H1 (cell line): ENCODE results near the gene CPTP. TPM values are rescaled to one million over a fixed set of nuclear protein-coding genes. Genes with fewer than 3 reads are reported as not detected.

Source experiments
- CTCF ChIA-PET: fragments of 300-600 bp; sonication (Branson Sonifier 250); formaldehyde crosslinking; loops from one replicate; lab custom pipeline; 2021; ENCODE audit not compliant: partially characterized antibody; lab: Charles Lee
- POLR2A ChIA-PET: fragments of 300-600 bp; sonication (Branson Sonifier 250); formaldehyde crosslinking; loops from one replicate; lab custom pipeline; 2021; ENCODE audit warnings: inconsistent platforms; ENCODE audit not compliant: partially characterized antibody; lab: Charles Lee
- DNase-seq, 2 experiments: peaks; one replicate each; pipeline versions ENCODE4 v3.0.0 to v3.0.0-alpha.2; 2010 to 2022; ENCODE audit warnings: low spot score in 2 of 2, low read depth in 1 of 2, mixed read lengths in 1 of 2
- FAIRE-seq: peaks from 2 replicates; lab custom pipeline; 2011; peaks lifted over from hg19 to GRCh38; lab: Jason Lieb, UNC
- H2AFZ ChIP-seq: 2 replicates; pipeline ENCODE4 v1.8.1; 2012; ENCODE audit warnings: low read length, inconsistent platforms
- H2AK5ac ChIP-seq: 2 replicates; pipeline ENCODE4 v1.6.1; 2013; ENCODE audit warnings: low read depth, low read length
- H2BK120ac ChIP-seq: replicated peaks from 2 replicates; pipeline ENCODE3; 2013; ENCODE audit warnings: low read depth, low read length, inconsistent platforms
- H2BK12ac ChIP-seq: 2 replicates; pipeline ENCODE4 v1.6.1; 2013; ENCODE audit warnings: low read depth, low read length
- H2BK15ac ChIP-seq: 2 replicates; pipeline ENCODE4 v1.6.1; 2013; ENCODE audit warnings: low read length
- H2BK20ac ChIP-seq: 2 replicates; pipeline ENCODE4 v1.6.1; 2013; ENCODE audit warnings: low read length
- H2BK5ac ChIP-seq: 2 replicates; pipeline ENCODE4 v1.6.1; 2013; ENCODE audit warnings: low read depth, low read length
- H3K14ac ChIP-seq: 2 replicates; pipeline ENCODE4 v1.6.1; 2013; ENCODE audit warnings: inconsistent platforms; ENCODE audit not compliant: insufficient read length
- H3K18ac ChIP-seq: 2 replicates; pipeline ENCODE4 v1.6.1; 2013; ENCODE audit warnings: low read length; ENCODE audit errors: extremely low read depth
- H3K23ac ChIP-seq: 2 replicates; pipeline ENCODE4 v1.6.1; 2013; ENCODE audit warnings: inconsistent platforms; ENCODE audit not compliant: insufficient read length
- H3K23me2 ChIP-seq: 2 replicates; pipeline ENCODE4 v1.6.1; 2013; ENCODE audit warnings: low read depth, low read length
- H3K27ac ChIP-seq: 2 replicates; pipeline ENCODE4 v1.6.1; 2011; ENCODE audit warnings: low read depth, low read length, inconsistent platforms
- H3K27me3 ChIP-seq, 4 experiments: replicated peaks in 1 of 4; 1 replicate in 1 of 4; 2 replicates in 3 of 4; pipeline versions ENCODE4 v1.6.1 to v1.8.1; 2011 to 2013; ENCODE audit warnings: low read length in 3 of 4, mild to moderate bottlenecking in 3 of 4, inconsistent platforms in 2 of 4, mixed read lengths in 2 of 4, moderate library complexity in 1 of 4; ENCODE audit not compliant: control insufficient read depth in 3 of 4, insufficient read depth in 3 of 4; ENCODE audit errors: extremely low read depth in 1 of 4
- H3K36me3 ChIP-seq, 4 experiments: 2 replicates each; pipeline versions ENCODE4 v1.6.1 to v1.8.1; 2011 to 2013; ENCODE audit warnings: mild to moderate bottlenecking in 4 of 4, low read length in 3 of 4, moderate library complexity in 2 of 4, control low read depth in 1 of 4, inconsistent platforms in 1 of 4; ENCODE audit not compliant: insufficient read depth in 4 of 4, control insufficient read depth in 2 of 4
- H3K4ac ChIP-seq: replicated peaks from 2 replicates; pipeline ENCODE3; 2013; ENCODE audit warnings: low read length, low read depth, mixed read lengths, inconsistent platforms; ENCODE audit not compliant: insufficient read length
- H3K4me1 ChIP-seq, 4 experiments: replicated peaks in 1 of 4; 1 replicate in 1 of 4; 2 replicates in 3 of 4; pipeline versions ENCODE4 v1.6.1 to v1.8.1; 2011 to 2013; ENCODE audit warnings: low read length in 3 of 4, inconsistent platforms in 2 of 4, mixed read lengths in 1 of 4; ENCODE audit not compliant: insufficient read depth in 4 of 4, control insufficient read depth in 3 of 4
- H3K4me2 ChIP-seq, 2 experiments: 2 replicates each; pipeline versions ENCODE4 v1.6.1 to v1.8.1; 2011 to 2013; ENCODE audit warnings: low read depth in 2 of 2, low read length in 2 of 2, control low read depth in 1 of 2, inconsistent platforms in 1 of 2, mild to moderate bottlenecking in 1 of 2; ENCODE audit not compliant: insufficient read depth in 1 of 2
- H3K4me3 ChIP-seq, 4 experiments: fragments of 200-600, 300-600 bp in 1 of 4; sonication (generic), shearing (Covaris generic), sonication (Bioruptor Twin) in 1 of 4; 2 replicates each; pipeline versions ENCODE4 v1.5.1 to v1.8.1; 2011 to 2016; ENCODE audit warnings: low read length in 4 of 4, low read depth in 3 of 4, control low read depth in 2 of 4, inconsistent platforms in 2 of 4, mild to moderate bottlenecking in 2 of 4, mixed read lengths in 1 of 4, moderate library complexity in 1 of 4; ENCODE audit not compliant: insufficient read depth in 2 of 4; ENCODE audit errors: extremely low read depth in 1 of 4
- H3K56ac ChIP-seq: replicated peaks from 2 replicates; pipeline ENCODE3; 2013; ENCODE audit warnings: low read depth, mild to moderate bottlenecking, mixed read lengths, low read length, inconsistent platforms; ENCODE audit not compliant: insufficient read length
- H3K79me1 ChIP-seq: 2 replicates; pipeline ENCODE4 v1.6.1; 2013; ENCODE audit warnings: low read depth, low read length, control low read depth
- H3K79me2 ChIP-seq, 2 experiments: 2 replicates each; pipeline versions ENCODE4 v1.6.1 to v1.8.1; 2012 to 2013; ENCODE audit warnings: low read length in 2 of 2, mild to moderate bottlenecking in 2 of 2, inconsistent platforms in 1 of 2; ENCODE audit not compliant: insufficient read depth in 2 of 2, control insufficient read depth in 1 of 2
- H3K9ac ChIP-seq, 4 experiments: replicated peaks in 1 of 4; 1 replicate in 1 of 4; 2 replicates in 3 of 4; pipeline versions ENCODE4 v1.6.1 to v1.8.1; 2011 to 2013; ENCODE audit warnings: low read depth in 3 of 4, low read length in 3 of 4, control low read depth in 2 of 4, mild to moderate bottlenecking in 2 of 4, moderate library complexity in 2 of 4, inconsistent platforms in 1 of 4; ENCODE audit errors: extremely low read depth in 1 of 4
- H3K9me3 ChIP-seq, 2 experiments: 2 replicates each; pipeline versions ENCODE4 v1.6.1 to v1.8.1; 2012 to 2013; ENCODE audit warnings: mild to moderate bottlenecking in 2 of 2, moderate library complexity in 2 of 2, control low read depth in 1 of 2, inconsistent platforms in 1 of 2, low read depth in 1 of 2, low read length in 1 of 2, mixed read lengths in 1 of 2; ENCODE audit not compliant: insufficient read depth in 2 of 2
- H4K20me1 ChIP-seq, 2 experiments: replicated peaks in 1 of 2; 2 replicates each; pipeline versions ENCODE3 to v1.8.1; 2011 to 2013; ENCODE audit warnings: inconsistent platforms in 2 of 2, low read length in 2 of 2, mild to moderate bottlenecking in 1 of 2; ENCODE audit not compliant: insufficient read depth in 2 of 2, control insufficient read depth in 1 of 2
- H4K5ac ChIP-seq: 2 replicates; pipeline ENCODE4 v1.6.1; 2013; ENCODE audit warnings: low read length, low read depth, mixed read lengths, inconsistent platforms; ENCODE audit not compliant: insufficient read length
- H4K8ac ChIP-seq: 2 replicates; pipeline ENCODE4 v1.8.0; 2013; ENCODE audit warnings: mild to moderate bottlenecking, moderate library complexity, low read length, inconsistent platforms; ENCODE audit not compliant: insufficient read depth; ENCODE audit errors: extremely low read depth
- H4K91ac ChIP-seq: replicated peaks from 2 replicates; pipeline ENCODE3; 2013; ENCODE audit warnings: low read length, mixed read lengths, inconsistent platforms; ENCODE audit not compliant: insufficient read length
- CTBP2 ChIP-seq: IDR thresholded peaks from 2 replicates; pipeline ENCODE4 v1.7.0; 2011; ENCODE audit warnings: borderline replicate concordance, mild to moderate bottlenecking, moderate library complexity, mixed read lengths, low read length; ENCODE audit not compliant: insufficient read depth, insufficient read length
- JUN ChIP-seq: IDR thresholded peaks from 2 replicates; pipeline ENCODE4 v1.6.1; 2011; ENCODE audit warnings: low read depth, mild to moderate bottlenecking, improper control_type of control experiment, low read length
- KDM5A ChIP-seq: fragments of 200-600 bp; IDR thresholded peaks from 2 replicates; pipeline ENCODE4 v1.7.1; 2012; ENCODE audit warnings: mild to moderate bottlenecking, low read length, inconsistent platforms, mixed read lengths
- POLR2AphosphoS5 ChIP-seq: IDR thresholded peaks from 2 replicates; pipeline ENCODE4 v1.6.1; 2011; ENCODE audit warnings: low read depth, low read length
- WGBS, 2 experiments: shearing (Covaris generic) in 1 of 2; methylation state at CpG; one replicate each; pipeline versions ENCODE4 v1.1.6 to v1.1.7; 2013 to 2015; ENCODE audit warnings: low lambda C conversion rate in 2 of 2, mixed read lengths in 2 of 2, inconsistent platforms in 1 of 2, low coverage in 1 of 2, missing lambda C conversion rate in 1 of 2; ENCODE audit not compliant: insufficient replicate concordance in 2 of 2, insufficient coverage in 1 of 2, insufficient read length in 1 of 2; ENCODE audit errors: extremely low coverage in 1 of 2, missing lambda C conversion rate in 1 of 2; 5-methylcytosine and 5-hydroxymethylcytosine counted together
- long read RNA-seq, 2 experiments: library from RNA in 1 of 2; library from capped mRNA in 1 of 2; stranded (forward); transcript quantifications; one replicate each; pipeline ENCODE4 v2.0.0, GENCODE V29; 2021; ENCODE audit warnings: inconsistent platforms in 1 of 2
- polyA minus RNA-seq, 3 experiments: library from RNA; depleted of rRNA, polyadenylated mRNA; stranded (reverse); fragments of >200 nt; gene quantifications; 1 replicate in 2 of 3; 2 replicates in 1 of 3; pipeline ENCODE4 v1.2.3, GENCODE V29; 2011
- polyA plus RNA-seq, 7 experiments: library from polyadenylated mRNA; depleted of rRNA in 3 of 7; stranded (reverse) in 5 of 7; unstranded in 2 of 7; fragments of >200 nt in 5 of 7; fragments of 200-250 nt in 2 of 7; gene quantifications; 1 replicate in 5 of 7; 2 replicates in 1 of 7; 4 replicates in 1 of 7; pipeline versions ENCODE4 v1.2.1 to v1.2.3, GENCODE V29; 2011 to 2013; ENCODE audit warnings: missing spikeins in 2 of 7, mixed read lengths in 2 of 7
- total RNA-seq: library from RNA; stranded (reverse); fragmentation: NEBNext Ultra II Directional; extraction: Animal tissue kit (Norgen Biotek cat#: 25700); gene quantifications from 2 replicates; pipeline ENCODE4 v1.2.1, GENCODE V29; 2021
- TF ChIP-seq, protein P1 (sequence below): IDR thresholded peaks from 2 replicates; pipeline ENCODE4 v1.6.1; 2012; ENCODE audit warnings: low read length, inconsistent platforms
- TF ChIP-seq, protein P2 (sequence below): IDR thresholded peaks from 2 replicates; pipeline ENCODE4 v1.6.1; 2012; ENCODE audit warnings: inconsistent platforms

Gene CPTP
- 10.6 and 13.3 TPM in 2 replicates for total RNA-seq
- polyA plus RNA-seq (2011; rRNA removed), result 8.1 and 13.4 TPM in 2 replicates
- 7.0 TPM for polyA plus RNA-seq (2011; cell fraction: cytosol; rRNA removed)
- 8.0 TPM for polyA plus RNA-seq (2011; cell fraction: nucleus; rRNA removed)
- 5.8 to 8.6 TPM (median 8.1 TPM) in 4 replicates for polyA plus RNA-seq (2012, experiment 1 of 2)
- polyA plus RNA-seq (2012, experiment 2 of 2), result 9.5 TPM
- 10.1 TPM for polyA plus RNA-seq (2013, experiment 1 of 2)
- polyA plus RNA-seq (2013, experiment 2 of 2), result 9.7 TPM
- polyA minus RNA-seq (2011; rRNA and poly(A)+ RNA removed), result 2.2 and 3.2 TPM in 2 replicates
- polyA minus RNA-seq (2011; cell fraction: cytosol; rRNA and poly(A)+ RNA removed), result 6.8 TPM
- 11.6 TPM for polyA minus RNA-seq (2011; cell fraction: nucleus; rRNA and poly(A)+ RNA removed)
- long read RNA-seq, experiment 1, partial matches to known transcripts, result 0 of 8 reads
- long read RNA-seq, experiment 1, other reads (novel, unspliced or antisense), result 4 of 8 reads
- long read RNA-seq, experiment 2, result 0 reads

DNA sequence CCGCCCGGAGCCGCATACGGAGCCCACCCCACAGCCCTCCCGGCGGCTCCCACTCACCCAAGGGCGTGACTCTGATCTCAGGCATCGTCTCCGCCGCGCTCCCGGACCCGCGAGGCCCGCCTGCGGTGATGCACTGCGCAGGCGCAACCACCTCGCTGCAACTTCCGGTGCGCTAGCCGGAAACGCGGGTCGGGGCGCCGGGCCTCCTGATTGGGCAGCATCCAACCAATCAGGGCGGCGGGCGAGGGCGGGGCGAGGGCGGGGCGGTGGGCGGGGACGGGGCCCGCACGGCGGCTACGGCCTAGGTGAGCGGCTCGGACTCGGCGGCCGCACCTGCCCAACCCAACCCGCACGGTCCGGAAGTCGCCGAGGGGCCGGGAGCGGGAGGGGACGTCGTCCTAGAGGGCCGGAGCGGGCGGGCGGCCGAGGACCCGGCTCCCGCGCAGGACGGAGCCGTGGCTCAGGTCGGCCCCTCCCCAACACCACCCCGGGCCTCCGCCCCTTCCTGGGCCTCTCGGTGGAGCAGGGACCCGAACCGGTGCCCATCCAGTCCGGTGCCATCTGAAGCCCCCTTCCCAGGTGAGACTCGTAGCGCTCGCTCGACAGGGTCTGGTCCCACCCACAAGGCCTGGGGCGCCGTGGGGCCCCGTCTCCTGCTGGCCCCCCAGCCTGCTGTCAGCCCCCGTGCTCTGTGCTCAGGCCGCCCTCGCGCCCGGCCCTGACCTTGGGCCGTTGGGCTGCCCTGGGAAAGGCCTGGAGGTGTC is at the start of gene CPTP, which contains the start of gene INTS11:
CPTP (plus strand) TSS at position 279 of the 764 bp plus-strand sequence. CDS start 2,109 bp downstream, outside the sequence.
INTS11 (minus strand) TSS at position 137 of the 764 bp plus-strand sequence; CDS start at position 85, 52 bp downstream.
- Histone ChIP-seq H4K91ac (peak within 1 kb of the TSS; percentile 85), H3K4me3 (peak within 1 kb of the TSS; percentile 60 to 100 (median 83)), H3K79me1 (peaks cover 32% of the 10 kb centered on the region), H3K27ac (peak within 1 kb of the TSS; percentile 55; the same call in 1 of the 2 replicates), H3K9me3 (peaks cover 0 to 3% of the 10 kb centered on the region in 2 experiments; a peak in 1 of 4 replicates), H4K20me1 (peaks cover 24 to 39% of the 10 kb centered on the region in 2 experiments), H3K36me3 (peaks cover 0 to 9% (median 3%) of the 10 kb centered on the region in 4 experiments; a peak in 3 of 8 replicates), H3K14ac (no peak within 1 kb of the TSS), H4K8ac (peak within 1 kb of the TSS; percentile 95), H2BK12ac (0 out of 2 replicates have a peak within 1 kb of the TSS, but pooled peaks have one; percentile 9), H2BK20ac (no peak within 1 kb of the TSS), H3K79me2 (peaks cover 12 to 48% of the 10 kb centered on the region in 2 experiments; a peak in 3 of 4 replicates), H4K5ac (peak within 1 kb of the TSS; percentile 26), H3K27me3 (no peaks in the 10 kb centered on the region; a peak in 1 of 7 replicates), H2AK5ac (no peak within 1 kb of the TSS; the same call in 1 of the 2 replicates), H3K56ac (peak within 1 kb of the TSS; percentile 64), H3K4me2 (peak within 1 kb of the TSS; percentile 69 to 97), H2AFZ (no peak within 1 kb of the TSS), H3K4ac (peak within 1 kb of the TSS; percentile 69), H3K4me1 (peaks cover 0 to 13% (median 3%) of the 10 kb centered on the region in 4 experiments; a peak in 5 of 7 replicates), H3K9ac (peak within 1 kb of the TSS; percentile 68 to 93 (median 77); a peak in 6 of 7 replicates), H2BK120ac (no peak within 1 kb of the TSS), H3K23ac (no peak within 1 kb of the TSS), H2BK5ac (peak within 1 kb of the TSS; percentile 24; the same call in 1 of the 2 replicates), H2BK15ac (no peak within 1 kb of the TSS), H3K23me2 (peaks cover 7% of the 10 kb centered on the region; the same call in 1 of the 2 replicates), H3K18ac (no peak within 1 kb of the TSS; the same call in 1 of the 2 replicates)
- ChIA-PET POLR2A (interaction anchor here (0.8 to 3.4 kb wide), 11 partner anchors 9 to 291 kb away, joined by 3 to 27 read pairs (median 4); partner anchors contain the start of gene MIB2), CTCF (no interaction called here)
- no peak for FAIRE-seq
- DNase-seq, result peak in 1 of 2 experiments; percentile 94
- WGBS, 2 experiments, result 5% methylated on average over 34 of the region's 84 CpGs; no CpG with 5 or more reads in 1 of the 2 experiments
- no peak for TF ChIP-seq KDM5A
- no peak for TF ChIP-seq CTBP2
- TF ChIP-seq POLR2AphosphoS5, result peak; percentile 73; the same call in 1 of the 2 replicates
- TF ChIP-seq, protein P1, sequence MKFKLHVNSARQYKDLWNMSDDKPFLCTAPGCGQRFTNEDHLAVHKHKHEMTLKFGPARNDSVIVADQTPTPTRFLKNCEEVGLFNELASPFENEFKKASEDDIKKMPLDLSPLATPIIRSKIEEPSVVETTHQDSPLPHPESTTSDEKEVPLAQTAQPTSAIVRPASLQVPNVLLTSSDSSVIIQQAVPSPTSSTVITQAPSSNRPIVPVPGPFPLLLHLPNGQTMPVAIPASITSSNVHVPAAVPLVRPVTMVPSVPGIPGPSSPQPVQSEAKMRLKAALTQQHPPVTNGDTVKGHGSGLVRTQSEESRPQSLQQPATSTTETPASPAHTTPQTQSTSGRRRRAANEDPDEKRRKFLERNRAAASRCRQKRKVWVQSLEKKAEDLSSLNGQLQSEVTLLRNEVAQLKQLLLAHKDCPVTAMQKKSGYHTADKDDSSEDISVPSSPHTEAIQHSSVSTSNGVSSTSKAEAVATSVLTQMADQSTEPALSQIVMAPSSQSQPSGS, result no peak
- TF ChIP-seq, protein P2, sequence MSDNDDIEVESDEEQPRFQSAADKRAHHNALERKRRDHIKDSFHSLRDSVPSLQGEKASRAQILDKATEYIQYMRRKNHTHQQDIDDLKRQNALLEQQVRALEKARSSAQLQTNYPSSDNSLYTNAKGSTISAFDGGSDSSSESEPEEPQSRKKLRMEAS, result peak; percentile 44
- no peak for TF ChIP-seq JUN
